ENCODE results near the gene AKAP6.

Gene AKAP6

DNA sequence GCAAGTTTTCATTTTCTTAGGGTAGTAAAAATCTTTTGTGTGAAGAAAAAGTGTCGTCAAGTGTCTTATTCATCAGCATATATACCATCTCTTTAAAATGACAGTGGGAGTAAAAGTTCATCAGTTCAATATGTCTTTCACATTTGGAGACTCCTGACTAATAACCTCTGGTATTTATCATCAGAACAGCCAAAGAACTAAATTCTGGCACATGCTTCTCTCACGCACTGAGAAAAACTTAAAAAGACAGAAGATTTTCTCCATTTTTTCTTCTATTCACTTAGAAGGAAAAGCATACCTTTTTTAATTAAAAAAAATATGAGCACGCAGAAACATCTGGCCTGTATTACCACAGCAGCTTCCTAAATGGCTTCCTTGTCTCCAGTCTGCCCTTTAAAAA is 265.7 kb downstream of the AKAP6 start:
- DNase-seq = no peak
- no peaks in the 10 kb centered on the region for H3K27me3 Mint-ChIP-seq
- CTCF ChIA-PET = interaction anchor here (1.1 kb wide), 1 partner anchor 24 kb away, joined by 3 read pairs; no protein-coding TSS in a partner anchor
- no peaks in the 10 kb centered on the region for H3K9me3 Mint-ChIP-seq
- H3K36me3 Mint-ChIP-seq = no peaks in the 10 kb centered on the region
- H3K4me1 Mint-ChIP-seq = no peaks in the 10 kb centered on the region
- no peak overlapping the region for H3K4me3 Mint-ChIP-seq
- no peak overlapping the region for H3K27ac Mint-ChIP-seq

DNA sequence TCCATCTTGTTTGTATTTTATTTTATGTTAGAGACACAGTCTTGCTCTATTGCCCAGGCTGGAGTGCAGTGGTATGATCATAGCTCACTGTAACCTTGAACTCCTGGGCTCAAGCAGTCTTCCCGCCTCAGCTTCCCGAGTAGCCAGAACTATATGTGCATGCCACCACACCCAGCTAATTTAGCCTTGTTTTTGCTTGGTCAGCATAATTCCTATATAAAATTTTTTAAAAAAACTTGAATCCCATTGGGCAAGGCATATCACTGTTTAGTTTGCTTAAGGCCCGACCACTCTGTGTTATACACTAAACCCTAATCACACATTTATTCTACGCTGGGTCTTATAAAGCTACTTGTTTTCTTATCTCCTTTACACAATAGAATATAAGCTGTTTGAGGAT is 266.4 kb downstream of the AKAP6 start:
- Mint-ChIP-seq H3K4me1 (no peaks in the 10 kb centered on the region), H3K36me3 (no peaks in the 10 kb centered on the region), H3K4me3 (no peak overlapping the region), H3K9me3 (no peaks in the 10 kb centered on the region), H3K27me3 (no peaks in the 10 kb centered on the region), H3K27ac (no peak overlapping the region)
- DNase-seq = no peak
- CTCF ChIA-PET = interaction anchor here (1.1 kb wide), 1 partner anchor 25 kb away, joined by 3 read pairs; no protein-coding TSS in a partner anchor

DNA sequence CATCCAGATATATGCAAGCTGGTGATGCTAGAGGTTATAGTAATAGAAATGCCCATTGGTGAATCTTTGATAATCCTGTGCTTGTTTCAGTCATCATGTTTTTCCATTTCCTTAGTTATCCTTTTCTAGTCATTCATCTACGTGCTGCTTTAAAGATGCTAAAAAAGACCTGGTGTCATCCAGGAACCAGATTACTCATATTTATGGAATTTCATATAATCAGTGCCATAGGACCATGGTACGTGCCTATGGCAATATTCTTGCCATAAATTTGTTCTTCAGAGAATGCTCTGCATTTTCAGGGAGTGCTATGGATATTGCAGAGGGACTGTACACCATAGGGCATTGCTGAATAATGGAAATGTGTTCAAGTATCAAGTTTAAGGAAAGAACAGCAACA is 267.3 kb downstream of the AKAP6 start:
- H3K9me3 Mint-ChIP-seq = no peaks in the 10 kb centered on the region
- no peaks in the 10 kb centered on the region for H3K27me3 Mint-ChIP-seq
- no peaks in the 10 kb centered on the region for H3K4me1 Mint-ChIP-seq
- H3K4me3 Mint-ChIP-seq = no peak overlapping the region
- DNase-seq = no peak
- CTCF ChIA-PET = no interaction called here
- H3K27ac Mint-ChIP-seq = no peak overlapping the region
- H3K36me3 Mint-ChIP-seq = no peaks in the 10 kb centered on the region

DNA sequence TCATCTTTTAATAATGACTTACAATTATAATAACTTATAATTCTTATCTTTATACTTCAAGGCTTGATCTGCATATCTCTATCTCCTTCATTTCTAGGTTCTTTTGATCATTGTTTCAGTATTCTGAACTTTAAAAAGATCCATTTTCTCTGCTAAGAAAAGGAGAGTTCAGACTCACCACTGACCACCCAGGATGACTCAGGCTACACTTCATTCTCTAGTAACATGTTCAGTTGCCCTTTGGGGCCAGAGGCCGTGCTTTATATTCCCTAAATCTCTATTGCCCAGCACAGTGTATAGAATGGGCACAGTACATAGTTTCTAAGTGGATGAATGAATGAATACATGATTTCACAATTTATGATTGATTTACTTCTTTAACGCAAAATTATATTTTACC is 268.7 kb downstream of the AKAP6 start:
- CTCF ChIA-PET = no interaction called here
- no peak overlapping the region for H3K27ac Mint-ChIP-seq
- H3K36me3 Mint-ChIP-seq = no peaks in the 10 kb centered on the region
- no peak overlapping the region for H3K4me3 Mint-ChIP-seq
- no peak for DNase-seq
- no peaks in the 10 kb centered on the region for H3K27me3 Mint-ChIP-seq
- no peaks in the 10 kb centered on the region for H3K4me1 Mint-ChIP-seq
- no peaks in the 10 kb centered on the region for H3K9me3 Mint-ChIP-seq

DNA sequence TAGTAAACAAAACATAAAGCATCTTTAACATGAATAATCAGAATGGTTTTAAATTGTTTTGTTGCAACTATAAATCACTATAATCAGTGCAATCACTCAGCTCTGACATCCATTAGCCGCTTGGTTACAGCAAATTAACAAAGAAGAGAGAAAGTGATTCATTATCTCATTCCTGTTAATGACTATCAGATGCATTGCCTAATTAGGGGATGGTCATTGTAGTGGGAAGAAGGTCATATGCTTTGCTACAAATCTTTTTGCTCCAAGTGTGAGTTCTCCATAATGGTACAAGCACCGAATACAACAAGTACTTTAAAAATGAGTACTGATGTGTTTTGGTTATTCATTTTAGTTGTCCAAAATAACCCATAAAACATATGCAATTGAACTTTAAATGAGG is 272.0 kb downstream of the AKAP6 start:
- H3K4me3 Mint-ChIP-seq = no peak overlapping the region
- no peaks in the 10 kb centered on the region for H3K9me3 Mint-ChIP-seq
- CTCF ChIA-PET = interaction anchor here (0.7 kb wide), 1 partner anchor 12 kb away, joined by 3 read pairs; no protein-coding TSS in a partner anchor
- DNase-seq = no peak
- H3K36me3 Mint-ChIP-seq = no peaks in the 10 kb centered on the region
- H3K4me1 Mint-ChIP-seq = no peaks in the 10 kb centered on the region
- no peak overlapping the region for H3K27ac Mint-ChIP-seq
- no peaks in the 10 kb centered on the region for H3K27me3 Mint-ChIP-seq

DNA sequence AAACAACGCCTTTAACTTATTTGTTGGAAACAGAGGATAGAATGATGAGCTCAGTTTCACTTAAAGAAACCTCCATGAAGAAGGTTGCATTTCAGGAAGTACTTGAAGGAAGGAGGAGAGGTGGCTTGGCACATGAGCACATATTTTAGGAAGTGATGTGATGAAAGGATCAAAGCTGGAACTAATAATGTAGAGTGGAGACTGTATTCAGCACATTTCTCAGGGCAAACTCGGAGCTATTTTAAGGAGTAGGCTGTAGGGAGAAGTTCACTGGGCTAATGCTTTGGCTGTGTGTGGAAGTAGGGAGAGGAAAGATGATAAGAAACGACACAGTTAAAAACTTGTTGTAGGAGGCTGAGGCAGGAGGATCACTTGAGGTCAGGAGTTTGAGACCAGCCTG is 272.8 kb downstream of the AKAP6 start:
- CTCF ChIA-PET = interaction anchor here (0.7 kb wide), 1 partner anchor 13 kb away, joined by 3 read pairs; no protein-coding TSS in a partner anchor
- no peaks in the 10 kb centered on the region for H3K4me1 Mint-ChIP-seq
- no peaks in the 10 kb centered on the region for H3K27me3 Mint-ChIP-seq
- H3K4me3 Mint-ChIP-seq = no peak overlapping the region
- no peaks in the 10 kb centered on the region for H3K36me3 Mint-ChIP-seq
- no peak overlapping the region for H3K27ac Mint-ChIP-seq
- no peaks in the 10 kb centered on the region for H3K9me3 Mint-ChIP-seq
- no peak for DNase-seq

DNA sequence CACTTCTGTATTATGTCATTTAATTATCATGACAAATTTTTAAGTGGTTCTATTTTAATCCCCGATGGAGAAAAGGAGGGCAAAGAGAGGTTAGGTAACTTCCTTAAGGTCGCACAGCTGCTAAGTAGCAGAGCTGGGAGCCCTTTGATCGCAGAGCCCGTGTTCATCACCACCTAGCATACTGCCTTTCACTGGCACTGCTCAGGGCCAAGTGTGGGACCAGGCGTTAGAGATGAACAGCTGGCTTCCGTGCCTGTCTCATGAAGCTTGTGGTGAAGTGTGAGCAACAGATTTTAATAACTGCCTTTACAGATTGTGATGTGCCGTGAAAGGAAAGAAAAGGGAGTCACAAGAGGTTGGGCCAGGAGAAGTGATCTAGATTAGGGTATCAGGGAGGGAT is 273.6 kb downstream of the AKAP6 start:
- no peak for DNase-seq
- H3K4me3 Mint-ChIP-seq = no peak overlapping the region
- CTCF ChIA-PET = no interaction called here
- H3K27me3 Mint-ChIP-seq = no peaks in the 10 kb centered on the region
- no peaks in the 10 kb centered on the region for H3K4me1 Mint-ChIP-seq
- H3K36me3 Mint-ChIP-seq = no peaks in the 10 kb centered on the region
- no peaks in the 10 kb centered on the region for H3K9me3 Mint-ChIP-seq
- H3K27ac Mint-ChIP-seq = no peak overlapping the region

DNA sequence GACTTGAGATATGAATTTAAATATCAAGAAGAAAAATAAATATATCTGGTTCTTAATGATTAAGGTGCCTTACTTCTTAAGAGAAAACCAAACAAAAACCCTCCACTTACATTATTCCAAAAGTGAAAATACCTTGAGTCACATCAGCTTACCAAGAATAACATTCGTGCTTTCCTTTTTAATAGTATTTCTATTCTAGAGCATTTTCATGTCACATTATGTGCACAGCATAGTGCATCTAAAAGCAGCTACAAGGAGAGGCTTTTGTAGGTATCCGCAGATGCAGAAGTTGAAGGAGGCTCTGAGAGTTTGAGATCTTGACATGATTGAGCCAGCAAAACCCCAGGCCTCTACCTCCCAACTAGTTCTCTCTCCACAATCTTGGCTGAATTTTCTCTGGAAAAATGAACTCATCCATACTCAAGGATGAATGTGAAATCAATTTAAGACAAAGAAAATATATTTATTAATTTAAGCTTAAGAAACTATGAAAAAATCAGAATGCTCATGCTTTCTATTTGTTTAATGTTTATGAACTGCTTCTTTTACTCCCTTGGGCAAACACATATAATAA is 275.0 kb downstream of the AKAP6 start:
- Mint-ChIP-seq H3K4me3 (no peak overlapping the region), H3K4me1 (no peaks in the 10 kb centered on the region), H3K27me3 (no peaks in the 10 kb centered on the region), H3K36me3 (no peaks in the 10 kb centered on the region), H3K27ac (no peak overlapping the region), H3K9me3 (no peaks in the 10 kb centered on the region)
- DNase-seq = no peak
- CTCF ChIA-PET = no interaction called here

DNA sequence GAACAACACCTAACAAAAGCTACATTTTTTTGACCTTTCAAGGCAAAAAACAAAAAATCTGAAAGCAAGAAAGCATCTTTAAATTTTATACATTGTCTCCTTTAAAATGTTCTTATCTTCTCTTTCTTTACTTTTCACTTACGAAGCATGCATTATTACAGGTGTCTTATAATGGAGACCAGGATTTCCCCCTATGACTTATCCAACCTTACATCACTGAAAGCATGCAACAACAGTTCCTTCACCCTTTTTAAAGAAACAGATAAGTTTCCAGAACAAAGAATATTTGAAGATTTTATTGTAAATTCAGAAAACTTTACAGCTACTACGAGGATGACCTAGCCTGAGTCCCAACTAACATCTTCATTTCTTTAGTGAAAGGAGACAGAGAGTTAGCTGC is 277.2 kb downstream of the AKAP6 start:
- no peak overlapping the region for H3K27ac Mint-ChIP-seq
- no peak for DNase-seq
- no peaks in the 10 kb centered on the region for H3K4me1 Mint-ChIP-seq
- H3K4me3 Mint-ChIP-seq = no peak overlapping the region
- H3K9me3 Mint-ChIP-seq = no peaks in the 10 kb centered on the region
- no peaks in the 10 kb centered on the region for H3K36me3 Mint-ChIP-seq
- H3K27me3 Mint-ChIP-seq = no peaks in the 10 kb centered on the region
- CTCF ChIA-PET = no interaction called here

DNA sequence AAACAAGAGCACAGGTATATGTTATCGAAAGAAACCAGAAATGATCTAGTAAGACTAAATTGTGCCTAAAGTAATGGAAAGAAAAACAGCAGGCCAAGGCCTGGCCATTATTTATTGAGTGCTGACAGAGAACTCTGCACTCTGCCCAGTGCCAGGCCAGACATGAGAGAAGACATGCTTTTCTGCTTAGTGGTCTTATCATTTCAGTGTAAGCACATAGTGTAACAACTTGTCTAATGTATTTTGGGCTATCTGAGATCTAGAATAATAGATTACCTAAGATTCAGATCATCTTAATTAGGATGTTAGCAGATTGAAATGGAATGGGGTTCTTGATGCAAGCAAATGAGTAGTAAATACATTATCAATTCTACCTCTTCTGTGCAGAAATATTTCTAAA is 278.3 kb downstream of the AKAP6 start:
- Mint-ChIP-seq H3K36me3 (no peaks in the 10 kb centered on the region), H3K27me3 (no peaks in the 10 kb centered on the region), H3K4me1 (no peaks in the 10 kb centered on the region), H3K9me3 (no peaks in the 10 kb centered on the region), H3K4me3 (no peak overlapping the region), H3K27ac (no peak overlapping the region)
- CTCF ChIA-PET = no interaction called here
- DNase-seq = no peak

DNA sequence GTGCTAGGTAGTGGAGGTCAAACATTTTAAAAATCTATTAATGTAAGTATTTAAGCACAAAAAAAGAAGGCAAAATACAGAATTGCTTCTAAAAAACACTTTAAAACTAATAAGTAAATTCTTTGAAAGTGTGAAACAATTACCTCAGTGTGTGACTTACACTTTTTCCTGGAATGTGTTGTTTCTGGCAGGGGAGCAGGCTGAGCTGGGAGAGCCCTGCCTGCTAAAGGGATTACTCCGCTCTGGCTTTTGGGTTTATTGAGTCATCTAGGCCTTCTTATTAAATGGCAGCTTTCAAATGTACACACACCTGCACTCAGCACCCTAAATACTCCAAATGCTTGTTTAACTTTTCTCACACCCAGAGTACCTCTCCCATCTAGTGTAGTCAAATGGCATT is 279.8 kb downstream of the AKAP6 start:
- Mint-ChIP-seq H3K4me1 (no peaks in the 10 kb centered on the region), H3K27ac (no peak overlapping the region), H3K27me3 (no peaks in the 10 kb centered on the region), H3K36me3 (no peaks in the 10 kb centered on the region), H3K4me3 (no peak overlapping the region), H3K9me3 (no peaks in the 10 kb centered on the region)
- DNase-seq = no peak
- CTCF ChIA-PET = interaction anchor here (1.2 kb wide), 1 partner anchor 20 kb away, joined by 3 read pairs; no protein-coding TSS in a partner anchor

DNA sequence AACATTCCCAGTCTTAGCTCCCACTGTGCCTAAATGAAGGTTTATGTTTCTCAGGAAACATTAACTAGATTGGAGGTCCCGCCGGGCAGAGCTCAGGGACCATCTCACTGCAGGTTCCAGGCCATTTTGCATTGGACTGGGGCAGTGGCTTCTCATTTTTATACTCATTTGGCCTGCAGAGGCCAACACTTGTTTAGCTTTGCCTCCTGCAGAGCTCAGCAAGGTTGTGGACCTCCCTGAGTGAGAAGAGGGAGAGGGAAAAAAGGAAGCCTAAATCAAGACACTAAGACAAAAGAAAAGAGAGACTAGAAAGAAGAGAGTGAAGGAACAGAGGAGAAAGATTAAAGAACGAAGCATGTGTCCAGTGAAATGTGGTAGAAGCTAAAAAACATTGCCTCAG is 280.3 kb downstream of the AKAP6 start:
- Mint-ChIP-seq H3K27ac (no peak overlapping the region), H3K36me3 (no peaks in the 10 kb centered on the region), H3K4me3 (no peak overlapping the region), H3K27me3 (no peaks in the 10 kb centered on the region), H3K9me3 (no peaks in the 10 kb centered on the region), H3K4me1 (no peaks in the 10 kb centered on the region)
- DNase-seq = no peak
- CTCF ChIA-PET = interaction anchor here (1.2 kb wide), 1 partner anchor 21 kb away, joined by 3 read pairs; no protein-coding TSS in a partner anchor

DNA sequence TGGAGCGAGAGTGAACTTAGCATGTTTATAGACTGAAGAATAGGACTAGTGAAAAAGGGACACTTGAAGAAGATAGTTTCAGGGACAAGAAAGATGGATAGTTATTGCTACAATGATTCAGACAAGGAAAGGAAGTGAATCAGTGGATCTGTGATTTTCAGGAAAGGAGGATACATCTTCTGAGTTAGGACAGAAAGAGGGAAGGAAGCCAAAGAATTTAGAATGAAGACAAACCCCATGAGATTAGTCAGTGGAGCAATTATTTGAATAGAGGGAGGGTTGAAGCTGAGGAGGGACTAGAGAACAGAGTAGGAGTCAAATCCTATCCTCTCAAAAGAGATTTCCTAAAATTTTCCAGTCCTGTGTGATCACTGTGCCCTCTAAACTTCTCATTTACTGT is 282.7 kb downstream of the AKAP6 start:
- no peaks in the 10 kb centered on the region for H3K36me3 Mint-ChIP-seq

DNA sequence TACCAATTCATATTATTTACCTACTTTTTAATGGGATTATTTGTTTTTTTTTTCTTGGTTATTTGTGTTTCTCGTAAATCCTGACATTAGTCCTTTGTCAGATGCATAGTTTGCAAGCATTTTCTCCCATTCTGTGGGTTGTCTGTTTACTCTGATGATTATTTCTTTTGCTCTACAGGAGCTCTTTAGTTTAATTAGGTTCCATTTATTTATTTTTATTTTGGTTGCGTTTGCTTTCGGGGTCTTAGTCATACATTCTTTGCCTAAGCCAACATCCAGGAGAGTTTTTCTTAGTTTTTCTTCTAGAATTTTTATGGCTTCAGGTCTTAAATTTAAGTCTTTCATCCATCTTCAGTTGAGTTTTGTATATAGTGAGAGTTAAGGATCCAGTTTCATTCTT is 289.9 kb downstream of the AKAP6 start:
- CTCF ChIA-PET = no interaction called here
- H3K9me3 Mint-ChIP-seq = peaks cover 2% of the 10 kb centered on the region
- no peak for DNase-seq
- no peaks in the 10 kb centered on the region for H3K27me3 Mint-ChIP-seq
- H3K36me3 Mint-ChIP-seq = no peaks in the 10 kb centered on the region
- H3K4me1 Mint-ChIP-seq = peaks cover 3% of the 10 kb centered on the region
- H3K27ac Mint-ChIP-seq = no peak overlapping the region
- H3K4me3 Mint-ChIP-seq = no peak overlapping the region

More for the DNA sequence above, 282.7 kb downstream of the AKAP6 start:
- no peaks in the 10 kb centered on the region for H3K27me3 Mint-ChIP-seq
- H3K4me3 Mint-ChIP-seq = no peak overlapping the region
- no peaks in the 10 kb centered on the region for H3K9me3 Mint-ChIP-seq
- no peak for DNase-seq
- no peaks in the 10 kb centered on the region for H3K4me1 Mint-ChIP-seq
- H3K27ac Mint-ChIP-seq = no peak overlapping the region
- CTCF ChIA-PET = interaction anchor here (1.2 kb wide), 1 partner anchor 47 kb away, joined by 4 read pairs; no protein-coding TSS in a partner anchor

DNA sequence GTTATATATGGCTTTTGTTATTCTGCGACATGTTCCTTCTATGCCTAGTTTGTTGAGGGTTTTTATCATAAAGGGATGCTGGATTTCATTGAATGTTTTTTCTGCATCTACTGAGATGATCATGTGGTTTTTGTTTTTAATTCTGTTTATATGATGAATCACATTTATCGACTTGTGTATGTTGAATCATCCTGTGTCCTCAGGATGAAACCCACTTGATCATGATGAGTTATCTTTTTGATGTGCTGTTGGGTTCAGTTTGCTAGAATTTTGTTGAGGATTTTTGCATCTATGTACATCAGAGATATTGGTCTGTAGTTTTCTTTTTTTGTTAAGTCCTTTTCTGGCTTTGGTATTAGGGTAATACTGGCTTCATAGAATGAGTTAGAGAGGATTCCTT is 291.2 kb downstream of the AKAP6 start:
- no peak for DNase-seq
- H3K4me1 Mint-ChIP-seq = peaks cover 3% of the 10 kb centered on the region
- no peaks in the 10 kb centered on the region for H3K27me3 Mint-ChIP-seq
- H3K4me3 Mint-ChIP-seq = no peak overlapping the region
- H3K9me3 Mint-ChIP-seq = peaks cover 2% of the 10 kb centered on the region
- H3K27ac Mint-ChIP-seq = no peak overlapping the region
- CTCF ChIA-PET = no interaction called here
- no peaks in the 10 kb centered on the region for H3K36me3 Mint-ChIP-seq

DNA sequence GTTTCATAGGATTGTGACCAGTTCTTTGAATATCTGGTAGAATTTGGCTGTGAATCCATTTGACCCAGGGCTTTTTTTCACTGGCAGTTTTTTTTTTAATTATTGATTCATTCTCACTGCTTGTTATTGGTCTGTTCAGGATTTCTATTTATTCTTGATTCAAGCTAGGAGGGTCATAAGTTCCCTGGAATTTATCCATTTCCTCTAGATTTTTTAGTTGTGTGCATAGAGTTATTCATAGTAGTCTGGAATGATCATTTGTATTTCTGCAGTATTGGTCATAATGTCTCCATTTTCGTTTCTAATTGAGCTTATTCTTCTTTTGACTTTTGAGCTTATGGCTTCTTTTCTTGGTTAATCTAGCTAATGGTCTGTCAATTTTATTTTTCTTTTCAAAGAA is 291.6 kb downstream of the AKAP6 start:
- peaks cover 2% of the 10 kb centered on the region for H3K9me3 Mint-ChIP-seq
- DNase-seq = no peak
- CTCF ChIA-PET = no interaction called here
- H3K4me3 Mint-ChIP-seq = no peak overlapping the region
- no peaks in the 10 kb centered on the region for H3K27me3 Mint-ChIP-seq
- no peaks in the 10 kb centered on the region for H3K36me3 Mint-ChIP-seq
- H3K27ac Mint-ChIP-seq = no peak overlapping the region
- peaks cover 3% of the 10 kb centered on the region for H3K4me1 Mint-ChIP-seq

Data from activated naive CD4-positive, alpha-beta T cell treated with anti-CD3 and anti-CD28 coated beads, Interleukin-2, amount 10 ng/mL, durations not matched to agents 7 days and 5 days (primary cell).